MM.1S (cell line): ENCODE measurements around the gene USF2.

ENCODE experiments used
- DNase-seq: peaks from one replicate; pipeline ENCODE4 v3.0.0-alpha.2; 2015
- H2AFZ ChIP-seq: fragments of 300-600 bp; sonication (generic); 2 replicates; pipeline ENCODE4 v1.6.0; 2016; ENCODE audit warnings: antibody characterized with exemption, low read length
- H3F3A ChIP-seq: fragments of 300-600 bp; sonication (generic); 2 replicates; pipeline ENCODE4 v1.6.1; 2016; ENCODE audit warnings: mild to moderate bottlenecking, antibody characterized with exemption, low read length, moderate library complexity, mixed read lengths; ENCODE audit not compliant: insufficient read depth
- H3K27ac ChIP-seq: fragments of 300-600 bp; sonication (generic); 2 replicates; pipeline ENCODE4 v1.5.1; 2016; ENCODE audit warnings: mild to moderate bottlenecking, low read length
- H3K27me3 ChIP-seq: fragments of 300-600 bp; sonication (generic); replicated peaks from 2 replicates; pipeline ENCODE4 v1.6.0; 2016; ENCODE audit warnings: low read length; ENCODE audit not compliant: insufficient read depth
- H3K36me3 ChIP-seq: fragments of 300-600 bp; sonication (generic); replicated peaks from 2 replicates; pipeline ENCODE4 v1.6.1; 2016; ENCODE audit warnings: mild to moderate bottlenecking, low read length, mixed read lengths; ENCODE audit not compliant: insufficient read depth
- H3K4me1 ChIP-seq: fragments of 300-600 bp; sonication (generic); 2 replicates; pipeline ENCODE4 v1.6.1; 2016; ENCODE audit warnings: low read length, mixed read lengths
- H3K4me2 ChIP-seq: fragments of 300-600 bp; sonication (generic); 2 replicates; pipeline ENCODE4 v1.6.0; 2016; ENCODE audit warnings: low read depth, low read length
- H3K4me3 ChIP-seq: fragments of 300-600 bp; sonication (generic); 2 replicates; pipeline ENCODE4 v1.5.1; 2016; ENCODE audit warnings: low read length, mixed read lengths
- H3K79me2 ChIP-seq: fragments of 300-600 bp; sonication (generic); 2 replicates; pipeline ENCODE4 v1.6.1; 2016; ENCODE audit warnings: mixed run types, low read length, mixed read lengths
- H3K9ac ChIP-seq: fragments of 300-600 bp; sonication (generic); 2 replicates; pipeline ENCODE4 v1.6.1; 2016; ENCODE audit warnings: low read length, mixed read lengths
- H3K9me2 ChIP-seq: fragments of 300-600 bp; sonication (generic); replicated peaks from 2 replicates; pipeline ENCODE4 v1.6.1; 2016; ENCODE audit warnings: mild to moderate bottlenecking, low read length, mixed read lengths; ENCODE audit not compliant: insufficient read depth
- H3K9me3 ChIP-seq: fragments of 300-600 bp; sonication (generic); replicated peaks from 2 replicates; pipeline ENCODE4 v1.6.1; 2016; ENCODE audit warnings: mild to moderate bottlenecking, low read length, mixed read lengths; ENCODE audit not compliant: insufficient read depth
- H4K20me1 ChIP-seq: fragments of 300-600 bp; sonication (generic); 2 replicates; pipeline ENCODE4 v1.6.1; 2016; ENCODE audit warnings: mild to moderate bottlenecking, low read length, moderate library complexity, mixed read lengths; ENCODE audit not compliant: insufficient read depth
- CTCF ChIP-seq: fragments of 300-600 bp; sonication (generic); IDR thresholded peaks from 2 replicates; pipeline ENCODE4 v1.5.1; 2016; ENCODE audit warnings: antibody characterized with exemption, low read length, mixed read lengths
- EZH2 ChIP-seq: fragments of 300-600 bp; sonication (generic); optimal IDR thresholded peaks from 2 replicates; pipeline ENCODE3; 2017; ENCODE audit warnings: low read depth, mild to moderate bottlenecking, antibody characterized with exemption, low read length, mixed read lengths
- EZH2phosphoT487 ChIP-seq: fragments of 300-600 bp; sonication (generic); IDR thresholded peaks from 2 replicates; pipeline ENCODE4 v1.6.1; 2018; ENCODE audit warnings: antibody characterized with exemption, low read length

Gene USF2

GRCh38 chr19:35291259-35291658 lies 22.5 kb downstream of the USF2 start:
- H2AFZ ChIP-seq = no peak overlapping the region
- no peak overlapping the region for H3K27ac ChIP-seq
- no peaks in the 10 kb centered on the region for H3K9me3 ChIP-seq
- no peaks in the 10 kb centered on the region for H3K36me3 ChIP-seq
- no peaks in the 10 kb centered on the region for H3F3A ChIP-seq
- no peak overlapping the region for H3K4me2 ChIP-seq
- H3K9me2 ChIP-seq = no peaks in the 10 kb centered on the region
- no peaks in the 10 kb centered on the region for H3K79me2 ChIP-seq
- TF ChIP-seq EZH2 = no peak
- TF ChIP-seq CTCF = no peak
- TF ChIP-seq EZH2phosphoT487 = no peak
- peaks cover 49% of the 10 kb centered on the region for H3K27me3 ChIP-seq
- no peak overlapping the region for H3K9ac ChIP-seq
- H3K4me1 ChIP-seq = peaks cover 7% of the 10 kb centered on the region; the same call in 1 of the 2 replicates
- peak; percentile 2 for DNase-seq
- H3K4me3 ChIP-seq = no peak overlapping the region
- H4K20me1 ChIP-seq = no peaks in the 10 kb centered on the region

GRCh38 chr19:35291916-35292315 lies 23.2 kb downstream of the USF2 start, which contains the start of gene MAG:
TSS of gene MAG (plus strand) at chr19:35292161. CDS start at chr19:35295409, 3,248 bp downstream.
- TF ChIP-seq EZH2phosphoT487 (no peak), CTCF (no peak), EZH2 (no peak)
- H3K9me2 ChIP-seq = no peaks in the 10 kb centered on the region
- no peaks in the 10 kb centered on the region for H4K20me1 ChIP-seq
- H3K4me3 ChIP-seq = no peak within 1 kb of the TSS
- H3K4me1 ChIP-seq = peaks cover 7% of the 10 kb centered on the region; the same call in 1 of the 2 replicates
- H3K36me3 ChIP-seq = no peaks in the 10 kb centered on the region
- no peak within 1 kb of the TSS for H3K4me2 ChIP-seq
- H3K9me3 ChIP-seq = no peaks in the 10 kb centered on the region
- DNase-seq = no peak
- H3K79me2 ChIP-seq = no peaks in the 10 kb centered on the region
- no peak within 1 kb of the TSS for H3K27ac ChIP-seq
- no peak within 1 kb of the TSS for H3K9ac ChIP-seq
- peaks cover 48% of the 10 kb centered on the region for H3K27me3 ChIP-seq
- H2AFZ ChIP-seq = no peak within 1 kb of the TSS
- no peaks in the 10 kb centered on the region for H3F3A ChIP-seq

GRCh38 chr19:35292421-35293362 lies 23.9 kb downstream of the USF2 start:
- H2AFZ ChIP-seq = no peak overlapping the region
- no peak overlapping the region for H3K27ac ChIP-seq
- DNase-seq = no peak
- H3K36me3 ChIP-seq = no peaks in the 10 kb centered on the region
- H4K20me1 ChIP-seq = no peaks in the 10 kb centered on the region
- H3K9me2 ChIP-seq = no peaks in the 10 kb centered on the region
- no peak overlapping the region for H3K4me2 ChIP-seq
- no peaks in the 10 kb centered on the region for H3F3A ChIP-seq
- no peaks in the 10 kb centered on the region for H3K79me2 ChIP-seq
- TF ChIP-seq EZH2 (no peak), EZH2phosphoT487 (no peak), CTCF (no peak)
- H3K27me3 ChIP-seq = peaks cover 43% of the 10 kb centered on the region
- H3K9me3 ChIP-seq = no peaks in the 10 kb centered on the region
- no peak overlapping the region for H3K9ac ChIP-seq
- H3K4me1 ChIP-seq = peaks cover 11% of the 10 kb centered on the region; the same call in 1 of the 2 replicates
- no peak overlapping the region for H3K4me3 ChIP-seq
